ENCODE data around the gene ZNF423.

Gene ZNF423

DNA sequence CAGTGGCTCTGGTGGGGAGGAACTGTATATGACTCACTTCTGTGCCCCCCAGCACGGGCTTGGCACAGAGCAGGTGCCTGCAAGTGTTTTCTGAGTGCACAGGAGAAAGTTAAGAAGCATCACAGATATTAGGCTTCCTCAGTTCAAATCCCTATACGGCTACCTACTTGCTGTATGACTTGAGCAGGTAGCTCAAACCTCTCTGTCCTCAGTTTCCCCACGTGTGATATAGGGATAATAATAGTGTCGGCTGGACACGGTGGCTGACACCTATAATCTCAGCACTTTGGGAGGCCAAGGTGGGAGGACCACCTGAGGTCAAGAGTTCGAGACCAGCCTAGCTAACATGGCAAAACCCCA lies 386.6 kb downstream of the ZNF423 start:
- no peaks in the 10 kb centered on the region for H3K36me3 ChIP-seq (ENCODE audit: insufficient read depth, low read length)

GRCh38 chr16:49468611-49469310 lies 387.2 kb downstream of the ZNF423 start:
- Histone ChIP-seq H3K4me3 (ENCODE audit: low read depth, low read length, poor library complexity, severe bottlenecking) (no peak overlapping the region), H2AFZ (ENCODE audit: low read length) (no peak overlapping the region), H3K79me2 (ENCODE audit: insufficient read depth, low read length) (no peaks in the 10 kb centered on the region), H3K9me3 (ENCODE audit: low read length) (no peaks in the 10 kb centered on the region), H4K20me1 (ENCODE audit: insufficient read depth, low read length) (no peaks in the 10 kb centered on the region), H3K27me3 (ENCODE audit: insufficient read depth, low read length) (0 out of 2 replicates have a peak, but pooled peaks cover 4% of the 10 kb centered on the region), H3K4me1 (ENCODE audit: insufficient read depth, low read length, severe bottlenecking) (peaks cover 10% of the 10 kb centered on the region), H3K36me3 (ENCODE audit: insufficient read depth, low read length) (no peaks in the 10 kb centered on the region), H3K9me2 (ENCODE audit: low read depth, low read length) (no peaks in the 10 kb centered on the region), H3K4me2 (ENCODE audit: low read length) (no peak overlapping the region), H3K27ac (ENCODE audit: low read depth, low read length, poor library complexity, severe bottlenecking) (no peak overlapping the region), H3K9ac (ENCODE audit: low read length) (no peak overlapping the region), H3F3A (ENCODE audit: insufficient read depth, low read length) (no peaks in the 10 kb centered on the region)
- no peak for TF ChIP-seq EZH2 (IDR thresholded peaks at IDR 0.05; ENCODE audit: borderline replicate concordance, low read length)

More for the DNA sequence above, 386.6 kb downstream of the ZNF423 start:
- no peaks in the 10 kb centered on the region for H3F3A ChIP-seq (ENCODE audit: insufficient read depth, low read length)
- H3K9me3 ChIP-seq (ENCODE audit: low read length): no peaks in the 10 kb centered on the region
- H4K20me1 ChIP-seq (ENCODE audit: insufficient read depth, low read length): no peaks in the 10 kb centered on the region
- H3K4me3 ChIP-seq (ENCODE audit: low read depth, low read length, poor library complexity, severe bottlenecking): no peak overlapping the region
- no peak overlapping the region for H3K27ac ChIP-seq (ENCODE audit: low read depth, low read length, poor library complexity, severe bottlenecking)
- no peaks in the 10 kb centered on the region for H3K79me2 ChIP-seq (ENCODE audit: insufficient read depth, low read length)
- no peak overlapping the region for H3K9ac ChIP-seq (ENCODE audit: low read length)
- TF ChIP-seq EZH2 (IDR thresholded peaks at IDR 0.05; ENCODE audit: borderline replicate concordance, low read length): no peak
- TF ChIP-seq CTCF (IDR thresholded peaks at IDR 0.05; ENCODE audit: low read length): no peak
- H3K4me2 ChIP-seq (ENCODE audit: low read length): no peak overlapping the region
- peaks cover 4% of the 10 kb centered on the region for H3K4me1 ChIP-seq (ENCODE audit: insufficient read depth, low read length, severe bottlenecking)
- H3K9me2 ChIP-seq (ENCODE audit: low read depth, low read length): no peaks in the 10 kb centered on the region
- H2AFZ ChIP-seq (ENCODE audit: low read length): no peak overlapping the region
- H3K27me3 ChIP-seq (ENCODE audit: insufficient read depth, low read length): 0 out of 2 replicates have a peak, but pooled peaks cover 4% of the 10 kb centered on the region

DNA sequence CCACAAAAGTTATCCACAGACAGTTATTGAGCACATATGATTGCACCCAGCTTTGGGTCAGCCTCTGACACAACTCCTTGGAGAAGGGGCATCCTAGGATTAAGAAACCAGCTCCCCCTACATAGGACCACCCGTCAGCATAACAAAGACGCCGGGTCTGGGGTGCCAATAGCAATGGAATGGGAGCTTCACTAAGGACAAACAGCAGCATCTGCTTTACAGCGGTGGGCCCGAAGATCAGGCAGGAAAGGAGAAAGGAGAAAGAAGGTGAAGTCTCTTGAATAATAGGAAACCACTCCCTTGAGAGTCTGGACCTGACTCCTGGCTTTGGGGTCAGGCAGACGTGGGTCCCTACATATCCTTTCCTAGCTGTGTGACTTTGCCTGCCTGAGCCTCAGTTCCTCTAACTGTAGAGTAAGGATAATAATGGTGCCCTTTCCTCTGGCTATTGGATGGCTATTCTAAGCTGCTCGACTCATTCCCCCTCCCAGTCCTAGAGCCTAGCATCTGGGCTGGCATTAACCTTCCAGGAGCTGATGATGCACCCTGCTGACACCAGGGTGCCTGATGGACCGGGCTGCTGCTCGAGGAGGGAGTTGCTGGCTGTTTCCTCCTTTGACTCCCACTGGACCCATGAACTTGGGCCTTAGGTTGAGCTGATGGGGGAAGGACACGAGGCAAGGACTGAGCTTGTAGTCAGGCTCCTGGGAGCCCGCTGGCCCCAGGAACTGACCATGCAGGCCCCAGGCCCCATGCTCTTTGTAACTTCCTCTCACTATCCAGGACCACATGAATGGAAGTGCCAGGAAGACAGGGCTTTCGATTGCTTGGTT lies 388.2 kb downstream of the ZNF423 start:
- Histone ChIP-seq H2AFZ (ENCODE audit: low read length) (no peak overlapping the region), H3K79me2 (ENCODE audit: insufficient read depth, low read length) (no peaks in the 10 kb centered on the region), H3K4me2 (ENCODE audit: low read length) (no peak overlapping the region), H3F3A (ENCODE audit: insufficient read depth, low read length) (no peaks in the 10 kb centered on the region), H3K27me3 (ENCODE audit: insufficient read depth, low read length) (0 out of 2 replicates have a peak, but pooled peaks cover 4% of the 10 kb centered on the region), H4K20me1 (ENCODE audit: insufficient read depth, low read length) (no peaks in the 10 kb centered on the region), H3K27ac (ENCODE audit: low read depth, low read length, poor library complexity, severe bottlenecking) (no peak overlapping the region), H3K4me1 (ENCODE audit: insufficient read depth, low read length, severe bottlenecking) (peaks cover 20% of the 10 kb centered on the region), H3K36me3 (ENCODE audit: insufficient read depth, low read length) (no peaks in the 10 kb centered on the region), H3K4me3 (ENCODE audit: low read depth, low read length, poor library complexity, severe bottlenecking) (no peak overlapping the region), H3K9me2 (ENCODE audit: low read depth, low read length) (no peaks in the 10 kb centered on the region), H3K9me3 (ENCODE audit: low read length) (no peaks in the 10 kb centered on the region), H3K9ac (ENCODE audit: low read length) (no peak overlapping the region)
- no peak for TF ChIP-seq EZH2 (IDR thresholded peaks at IDR 0.05; ENCODE audit: borderline replicate concordance, low read length)
- no peak for TF ChIP-seq CTCF (IDR thresholded peaks at IDR 0.05; ENCODE audit: low read length)
